Stimulated activated CD8-positive, alpha-beta memory T cell treated with anti-CD3 and anti-CD28 coated beads, Interleukin-15, amount 100 ng/mL, for 4 hours (primary cell): Measurements from ENCODE around the gene ALKAL2.

Experiments
- DNase-seq, 2 donors: peaks; one replicate each; pipeline ENCODE4 v3.0.0-alpha.2; 2020; ENCODE audit warnings: low read depth in 2 of 2

ALKAL2 gene

GRCh38 chr2:246489-247144, 41.3 kb downstream of the ALKAL2 start:
- no peak for DNase-seq

DNA sequence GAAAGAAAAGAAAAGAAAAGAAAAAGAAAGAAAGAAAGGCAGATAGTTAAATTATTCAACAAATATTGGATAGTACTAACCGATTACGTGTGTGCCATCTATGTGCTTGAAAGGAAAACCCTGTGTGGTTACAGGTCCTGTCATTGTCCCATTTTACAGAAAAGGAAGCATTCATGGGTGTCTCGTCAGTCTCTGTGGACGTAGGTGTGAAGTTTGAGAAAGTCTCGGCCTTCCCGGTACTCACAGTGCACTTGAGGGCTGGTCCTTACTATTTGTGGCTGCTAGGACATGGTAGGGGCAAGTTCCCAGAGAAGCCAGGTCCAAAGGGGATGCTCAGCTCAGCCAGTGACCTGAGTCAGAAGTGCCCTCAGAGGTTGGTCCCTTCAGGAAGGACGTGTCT, 43.3 kb downstream of the ALKAL2 start:
- no peak for DNase-seq

- DNase-seq = no peak
Measured at GRCh38 chr2:238869-239268, 49.0 kb downstream of the ALKAL2 start.

- DNase-seq = no peak
Measured at GRCh38 chr2:238431-238830, 49.5 kb downstream of the ALKAL2 start.

- DNase-seq = peak in 1 of 2 donors; percentile 7
Measured at GRCh38 chr2:237878-238277, 50.0 kb downstream of the ALKAL2 start.

DNA sequence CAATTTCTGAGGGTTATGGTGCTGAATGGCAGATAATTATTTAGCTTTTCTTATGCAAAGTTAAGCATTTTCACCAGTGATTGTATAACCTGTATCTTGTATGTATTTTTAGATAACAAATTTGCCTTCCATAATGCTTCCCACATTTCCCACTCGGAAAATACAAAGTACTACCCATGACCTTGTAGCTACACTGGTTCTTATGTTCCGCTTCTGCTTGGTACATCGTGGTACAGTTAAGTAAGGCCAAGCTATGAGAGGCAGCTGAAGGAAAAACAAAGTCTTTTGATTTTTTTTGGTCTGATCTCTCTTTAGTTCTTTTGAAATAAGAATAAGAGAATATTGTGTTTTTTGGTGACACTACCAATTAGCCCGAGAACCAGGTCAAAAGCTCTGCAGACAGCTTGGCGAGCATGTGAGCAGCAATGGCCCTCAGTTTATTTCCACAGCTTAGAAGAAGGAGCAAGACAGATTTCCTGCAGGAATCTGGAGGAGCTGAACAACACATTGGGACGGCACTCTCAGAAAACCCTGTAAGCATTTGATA, 50.8 kb downstream of the ALKAL2 start:
- DNase-seq = no peak

DNA sequence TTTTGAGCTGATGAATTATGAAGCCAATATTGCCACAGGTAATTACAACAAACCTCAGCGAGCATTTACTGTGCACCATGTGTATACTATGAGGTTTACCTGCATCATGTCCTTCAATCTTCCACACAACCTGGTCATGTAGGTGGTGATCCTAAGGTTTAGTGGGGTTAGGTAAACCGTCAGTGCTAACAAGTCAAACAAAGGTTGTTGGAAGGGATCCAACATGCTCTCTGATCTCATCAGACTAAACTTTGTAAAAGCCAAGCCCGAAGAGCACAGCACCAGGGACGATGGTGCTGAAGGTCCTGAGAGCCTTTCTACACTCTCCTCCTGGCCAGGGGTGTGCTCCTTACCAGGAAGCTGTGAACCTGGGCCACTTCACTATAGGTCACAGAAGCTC, 53.5 kb downstream of the ALKAL2 start:
- no peak for DNase-seq

GRCh38 chr2:233030-233429, 54.9 kb downstream of the ALKAL2 start:
- DNase-seq = no peak

GRCh38 chr2:231521-232185, 56.2 kb downstream of the ALKAL2 start:
- DNase-seq = no peak
